Vagina (tissue), 2 donors: ENCODE data around the gene LRRC42.

ENCODE experiments used
- CTCF ChIP-seq, 3 experiments: fragments of 450-650 bp in 2 of 3; fragments of 200-600 bp in 1 of 3; sonication (generic) in 1 of 3; IDR thresholded peaks; one replicate each; pipeline ENCODE4 v1.5.1; 2017 to 2019; ENCODE audit warnings: antibody characterized with exemption in 3 of 3, mild to moderate bottlenecking in 2 of 3, moderate library complexity in 2 of 3
- POLR2A ChIP-seq, 2 donors: fragments of 450-650 bp; IDR thresholded peaks; one replicate each; pipeline ENCODE4 v1.6.1; 2017; ENCODE audit warnings: antibody characterized with exemption in 2 of 2, mild to moderate bottlenecking in 2 of 2, moderate library complexity in 2 of 2
- POLR2AphosphoS5 ChIP-seq, 2 donors: sonication (generic); formaldehyde crosslinking; IDR thresholded peaks; one replicate each; pipeline ENCODE4 v1.9.0; 2017; ENCODE audit warnings: antibody characterized with exemption in 2 of 2, mild to moderate bottlenecking in 2 of 2, low read depth in 1 of 2; ENCODE audit not compliant: insufficient read depth in 1 of 2

GRCh38 chr1:53975861-53976260, 29.7 kb downstream of the LRRC42 start:
- TF ChIP-seq CTCF (IDR thresholded peaks at IDR 0.05) (no peak), POLR2AphosphoS5 (IDR thresholded peaks at IDR 0.05; ENCODE audit: insufficient read depth in 1 of 2, low read depth in 1 of 2) (no peak), POLR2A (IDR thresholded peaks at IDR 0.05) (no peak)
